Tibial nerve (tissue), 4 donors: Measurements from ENCODE around the gene LINGO1. TPM values are rescaled to one million over a fixed set of nuclear protein-coding genes. Genes with fewer than 3 reads are reported as not detected.

Experiments used
- DNase-seq, 2 donors: peaks; one replicate each; pipeline ENCODE4 v3.0.0-alpha.2; 2019; ENCODE audit warnings: low spot score in 2 of 2
- H3K27ac ChIP-seq, 4 donors: fragments of 200-600 bp; sonication (generic) in 3 of 4; one replicate each; pipeline ENCODE4 v1.5.1; 2017 to 2019; ENCODE audit warnings: mild to moderate bottlenecking in 1 of 4
- H3K27me3 ChIP-seq, 2 donors: fragments of 200-600 bp; sonication (generic) in 1 of 2; one replicate each; pipeline versions ENCODE4 v1.5.1 to v1.6.0; 2017 to 2019
- H3K36me3 ChIP-seq, 3 donors: fragments of 200-600 bp; sonication (generic); one replicate each; pipeline ENCODE4 v1.5.1; 2018 to 2019
- H3K4me1 ChIP-seq, 4 donors: fragments of 200-600 bp; sonication (generic) in 3 of 4; one replicate each; pipeline ENCODE4 v1.5.1; 2017 to 2019
- H3K4me3 ChIP-seq, 4 donors: fragments of 200-600 bp; sonication (generic) in 3 of 4; one replicate each; pipeline ENCODE4 v1.5.1; 2017 to 2019; ENCODE audit warnings: mild to moderate bottlenecking in 1 of 4, moderate library complexity in 1 of 4
- H3K9me3 ChIP-seq, 4 donors: fragments of 200-600 bp; sonication (generic) in 3 of 4; one replicate each; pipeline ENCODE4 v1.5.1; 2017 to 2019
- EP300 ChIP-seq, 2 donors: sonication (generic); formaldehyde crosslinking; IDR thresholded peaks; one replicate each; pipeline ENCODE4 v1.6.1; 2017; ENCODE audit warnings: antibody characterized with exemption in 2 of 2, mild to moderate bottlenecking in 1 of 2
- POLR2A ChIP-seq, 2 donors: fragments of 450-650 bp; IDR thresholded peaks; one replicate each; pipeline ENCODE4 v1.6.1; 2017; ENCODE audit warnings: antibody characterized with exemption in 2 of 2, mild to moderate bottlenecking in 2 of 2, moderate library complexity in 2 of 2
- WGBS, 2 donors: methylation state at CpG; one replicate each; pipeline ENCODE4 v1.1.5; 2018; 5-methylcytosine and 5-hydroxymethylcytosine counted together
- total RNA-seq, 4 donors: library from RNA; depleted of rRNA; stranded (reverse); fragments of >200 nt; gene quantifications; one replicate each; pipeline ENCODE4 v1.1.0, GENCODE V29; 2016
- TF ChIP-seq, protein P1 (sequence below), 5 experiments: fragments of 200-600 bp in 3 of 5; fragments of 450-650 bp in 2 of 5; sonication (generic) in 3 of 5; IDR thresholded peaks; one replicate each; pipeline ENCODE4 v1.5.1; 2016 to 2019; ENCODE audit warnings: antibody characterized with exemption in 5 of 5, mild to moderate bottlenecking in 3 of 5, moderate library complexity in 2 of 5

Gene LINGO1
- total RNA-seq, 4 donors from 2014 or later = 0.42 to 2.4 (median 1.3) TPM

DNA sequence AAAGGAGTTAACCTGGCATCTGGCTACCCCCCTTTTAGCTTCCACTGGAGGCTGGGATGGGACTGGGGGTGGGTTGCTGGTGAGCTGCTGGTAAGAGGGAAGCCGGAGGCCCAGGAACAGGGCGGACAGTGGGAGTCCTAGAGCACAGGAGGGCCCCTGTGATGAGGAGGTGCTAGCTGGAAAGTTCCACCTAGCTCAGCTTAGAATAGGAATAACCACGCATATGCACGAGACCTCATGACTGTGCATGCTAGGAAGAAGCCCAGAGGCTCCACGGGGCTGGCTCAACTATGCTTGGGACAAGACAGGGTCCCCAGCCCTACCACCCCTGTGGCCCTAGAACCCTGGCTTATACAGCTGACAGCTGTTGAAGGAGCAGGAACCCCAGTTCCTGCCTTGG, 34.1 kb downstream of the LINGO1 start:
- Histone ChIP-seq H3K9me3 (no peaks in the 10 kb centered on the region), H3K27ac (no peak overlapping the region), H3K4me3 (no peak overlapping the region), H3K4me1 (no peaks in the 10 kb centered on the region), H3K36me3 (no peaks in the 10 kb centered on the region), H3K27me3 (no peaks in the 10 kb centered on the region)
- 88 to 97% methylated on average over 5 of the region's 5 CpGs for WGBS, 2 donors
- DNase-seq = no peak
- TF ChIP-seq EP300 (IDR thresholded peaks at IDR 0.05) (no peak), POLR2A (IDR thresholded peaks at IDR 0.05) (no peak)
- TF ChIP-seq, protein P1, sequence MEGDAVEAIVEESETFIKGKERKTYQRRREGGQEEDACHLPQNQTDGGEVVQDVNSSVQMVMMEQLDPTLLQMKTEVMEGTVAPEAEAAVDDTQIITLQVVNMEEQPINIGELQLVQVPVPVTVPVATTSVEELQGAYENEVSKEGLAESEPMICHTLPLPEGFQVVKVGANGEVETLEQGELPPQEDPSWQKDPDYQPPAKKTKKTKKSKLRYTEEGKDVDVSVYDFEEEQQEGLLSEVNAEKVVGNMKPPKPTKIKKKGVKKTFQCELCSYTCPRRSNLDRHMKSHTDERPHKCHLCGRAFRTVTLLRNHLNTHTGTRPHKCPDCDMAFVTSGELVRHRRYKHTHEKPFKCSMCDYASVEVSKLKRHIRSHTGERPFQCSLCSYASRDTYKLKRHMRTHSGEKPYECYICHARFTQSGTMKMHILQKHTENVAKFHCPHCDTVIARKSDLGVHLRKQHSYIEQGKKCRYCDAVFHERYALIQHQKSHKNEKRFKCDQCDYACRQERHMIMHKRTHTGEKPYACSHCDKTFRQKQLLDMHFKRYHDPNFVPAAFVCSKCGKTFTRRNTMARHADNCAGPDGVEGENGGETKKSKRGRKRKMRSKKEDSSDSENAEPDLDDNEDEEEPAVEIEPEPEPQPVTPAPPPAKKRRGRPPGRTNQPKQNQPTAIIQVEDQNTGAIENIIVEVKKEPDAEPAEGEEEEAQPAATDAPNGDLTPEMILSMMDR (IDR thresholded peaks at IDR 0.05) = no peak

DNA sequence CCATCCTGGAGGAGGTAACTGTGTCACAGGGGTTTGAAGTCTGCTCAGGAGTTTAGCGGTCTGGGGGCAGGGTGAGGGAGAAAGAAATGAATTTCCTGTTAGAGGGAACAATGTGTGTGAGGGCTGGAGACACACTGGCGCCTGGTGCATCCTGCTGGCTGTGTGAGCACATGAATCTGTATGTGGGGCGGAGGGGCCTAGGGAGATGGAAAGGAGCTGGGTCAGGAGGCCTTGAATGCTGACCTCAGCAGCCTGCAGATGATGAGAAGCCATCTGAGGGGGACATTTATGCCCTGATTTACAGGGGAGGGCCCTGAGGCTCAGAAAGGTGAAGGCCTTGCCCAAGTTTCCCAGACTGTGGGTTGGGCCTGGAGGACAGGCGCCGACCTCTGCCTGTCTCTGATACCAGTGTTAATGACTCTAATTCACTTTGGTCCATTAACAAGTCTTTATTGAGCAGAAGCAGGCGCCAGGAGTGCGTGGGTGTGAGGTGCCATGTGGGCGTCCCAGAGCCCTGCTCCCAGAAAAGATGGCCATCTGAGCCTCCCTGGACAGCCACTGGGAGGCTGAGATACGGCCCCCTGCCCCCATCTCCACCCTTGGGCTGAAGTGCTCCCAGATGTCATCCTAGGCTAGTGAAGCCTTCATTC, 34.8 kb downstream of the LINGO1 start:
- Histone ChIP-seq H3K4me1 (no peaks in the 10 kb centered on the region), H3K4me3 (no peak overlapping the region), H3K36me3 (no peaks in the 10 kb centered on the region), H3K27ac (no peak overlapping the region), H3K27me3 (no peaks in the 10 kb centered on the region), H3K9me3 (no peaks in the 10 kb centered on the region)
- TF ChIP-seq, protein P1 (IDR thresholded peaks at IDR 0.05) = no peak
- TF ChIP-seq EP300 (IDR thresholded peaks at IDR 0.05) (no peak), POLR2A (IDR thresholded peaks at IDR 0.05) (no peak)
- WGBS, 2 donors = 79 to 90% methylated on average over 6 to 9 of the region's 9 CpGs
- DNase-seq = no peak

DNA sequence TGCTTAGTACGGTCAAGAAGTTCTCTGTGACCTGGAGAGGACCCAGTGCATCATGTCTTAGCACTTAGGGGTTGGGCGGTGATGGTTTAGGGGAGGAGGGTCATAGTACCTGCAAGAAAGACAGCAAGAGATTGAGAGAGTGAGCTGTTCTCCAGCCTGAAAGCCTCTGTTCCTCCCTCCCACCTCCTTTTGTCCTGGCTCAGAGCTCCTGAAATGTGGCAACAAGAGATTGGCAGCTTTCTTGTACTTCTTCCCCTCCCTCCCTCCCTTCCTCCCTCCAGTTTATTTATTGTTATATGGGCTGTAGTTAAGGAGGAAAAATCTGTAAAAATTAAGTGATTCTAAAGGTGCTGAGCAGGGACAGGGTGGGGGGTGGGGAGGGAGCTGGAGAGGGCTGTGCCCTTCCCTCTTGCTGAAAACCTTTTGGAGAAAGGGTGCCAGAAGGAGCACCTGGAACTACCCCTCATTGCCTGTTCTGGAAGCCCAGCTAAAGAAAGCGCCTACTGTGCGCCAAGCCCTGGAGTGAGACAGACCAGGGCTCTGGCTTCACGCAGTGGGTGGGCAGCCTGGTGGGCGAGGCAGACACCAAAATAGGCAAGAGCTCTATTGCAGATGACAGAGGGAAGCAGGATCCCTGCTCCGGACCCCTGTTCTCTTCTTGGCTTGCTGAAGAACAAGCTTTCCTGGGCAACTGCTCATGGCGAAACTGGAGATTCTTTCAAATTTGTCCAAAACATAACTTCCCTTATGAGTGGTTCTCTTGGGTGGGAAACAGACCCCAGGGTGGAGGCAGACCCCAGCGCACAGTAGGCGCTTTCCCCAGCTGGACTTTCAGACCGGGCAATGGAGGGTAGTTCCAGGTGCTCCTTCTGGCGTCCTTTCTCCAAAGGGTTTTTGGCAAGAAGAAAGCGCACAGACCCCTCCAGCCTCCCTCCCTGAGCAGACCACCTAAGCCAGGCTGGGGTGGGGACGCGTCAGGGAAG, 35.6 kb downstream of the LINGO1 start:
- no peaks in the 10 kb centered on the region for H3K9me3 ChIP-seq
- no peaks in the 10 kb centered on the region for H3K36me3 ChIP-seq
- TF ChIP-seq EP300 (IDR thresholded peaks at IDR 0.05) (no peak), POLR2A (IDR thresholded peaks at IDR 0.05) (no peak)
- TF ChIP-seq, protein P1 (IDR thresholded peaks at IDR 0.05) = no peak
- no peaks in the 10 kb centered on the region for H3K4me1 ChIP-seq
- 92 to 93% methylated on average over 15 of the region's 15 CpGs for WGBS, 2 donors
- H3K4me3 ChIP-seq = no peak overlapping the region
- no peak for DNase-seq
- H3K27ac ChIP-seq = no peak overlapping the region
- H3K27me3 ChIP-seq = no peaks in the 10 kb centered on the region

DNA sequence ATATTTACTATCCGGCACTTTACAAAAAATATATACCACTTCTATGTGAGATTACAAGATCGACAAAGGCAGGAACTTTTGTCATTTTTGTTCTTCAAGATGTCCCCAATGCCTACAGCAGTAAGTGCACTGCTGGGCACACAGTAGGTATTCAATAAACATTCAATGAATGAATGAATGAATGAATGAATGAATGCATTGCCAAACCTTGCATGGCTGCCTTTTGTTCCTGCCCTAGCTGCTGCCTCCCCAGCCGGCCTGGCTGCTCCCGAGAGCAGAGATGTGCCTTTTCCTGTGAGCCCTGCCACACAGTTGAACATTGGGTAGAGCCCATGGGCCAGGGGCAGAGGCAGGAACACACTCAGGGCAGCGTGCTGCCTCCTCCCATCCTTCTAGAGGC, 37.5 kb downstream of the LINGO1 start:
- Histone ChIP-seq H3K4me3 (no peak overlapping the region), H3K4me1 (no peaks in the 10 kb centered on the region), H3K27ac (no peak overlapping the region), H3K36me3 (no peaks in the 10 kb centered on the region), H3K27me3 (no peaks in the 10 kb centered on the region), H3K9me3 (no peaks in the 10 kb centered on the region)
- 82 to 88% methylated on average over 5 of the region's 5 CpGs for WGBS, 2 donors
- TF ChIP-seq POLR2A (IDR thresholded peaks at IDR 0.05) (no peak), EP300 (IDR thresholded peaks at IDR 0.05) (no peak)
- TF ChIP-seq, protein P1 (IDR thresholded peaks at IDR 0.05) = no peak
- no peak for DNase-seq

DNA sequence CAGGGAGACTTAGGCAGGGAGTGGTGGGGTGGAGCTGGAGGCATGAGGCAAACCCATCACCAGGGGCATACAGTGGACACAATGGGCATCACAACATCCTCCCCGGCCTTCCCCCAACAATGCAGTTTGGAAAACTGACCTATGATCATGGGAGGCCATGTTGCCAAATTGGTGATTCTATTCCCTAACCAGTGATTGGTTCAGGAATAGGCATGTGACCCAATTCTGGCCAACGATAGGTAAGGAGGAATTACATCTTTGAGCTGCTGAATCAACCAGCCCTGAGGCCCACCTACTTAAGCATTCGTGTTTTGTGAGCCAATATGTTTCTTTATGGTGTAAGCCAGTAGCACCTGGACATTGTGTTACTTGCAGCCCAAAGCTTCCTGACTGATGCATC, 40.0 kb downstream of the LINGO1 start:
- TF ChIP-seq EP300 (IDR thresholded peaks at IDR 0.05) (no peak), POLR2A (IDR thresholded peaks at IDR 0.05) (no peak)
- TF ChIP-seq, protein P1 (IDR thresholded peaks at IDR 0.05) = no peak
- Histone ChIP-seq H3K27ac (no peak overlapping the region), H3K4me3 (no peak overlapping the region), H3K36me3 (no peaks in the 10 kb centered on the region), H3K4me1 (no peaks in the 10 kb centered on the region), H3K9me3 (no peaks in the 10 kb centered on the region), H3K27me3 (no peaks in the 10 kb centered on the region)
- WGBS, 2 donors = 56 to 61% methylated on average over 3 of the region's 3 CpGs
- DNase-seq = no peak
